ENCODE measurements around the gene CPED1.

DNA sequence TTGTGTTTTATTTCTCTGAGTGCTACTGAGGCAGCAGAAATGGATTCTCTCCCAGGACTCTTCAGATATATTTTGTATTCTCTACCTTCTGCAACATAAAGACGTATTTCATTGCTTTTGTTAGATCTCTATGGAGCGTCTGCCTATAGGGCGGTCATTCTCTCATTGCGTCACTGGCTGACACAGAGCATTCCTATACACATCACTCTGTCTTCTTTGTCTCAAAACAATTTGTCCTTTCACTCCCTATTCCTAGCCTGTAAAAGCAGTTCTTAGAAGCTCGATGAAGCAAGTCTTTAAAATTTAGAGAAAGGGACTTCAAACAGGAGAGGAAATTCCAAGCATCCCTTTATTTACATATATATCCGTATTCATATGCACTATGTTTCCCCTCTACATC lies 120.6 kb downstream of the CPED1 start:
- TF ChIP-seq CTCF (IDR thresholded peaks at IDR 0.05; ENCODE audit: low read length) (no peak), EZH2 (optimal IDR thresholded peaks at IDR 0.05; ENCODE audit: low read depth, low read length) (no peak), EZH2phosphoT487 (IDR thresholded peaks at IDR 0.05; ENCODE audit: low read length) (no peak)
